B cell (primary cell): ENCODE data around the gene CACNA2D4.

Experiments used
- EZH2 ChIP-seq: IDR thresholded peaks from 2 replicates; pipeline ENCODE4 v1.6.1; 2012; ENCODE audit warnings: borderline replicate concordance, low read depth, mild to moderate bottlenecking, moderate library complexity, low read length; ENCODE audit not compliant: insufficient read depth, poor library complexity, severe bottlenecking
- TF ChIP-seq, protein P1 (sequence below): fragments of 200-600 bp; IDR thresholded peaks from one replicate; pipeline ENCODE4 v1.8.0; 2022; ENCODE audit warnings: antibody characterized with exemption, mild to moderate bottlenecking

DNA sequence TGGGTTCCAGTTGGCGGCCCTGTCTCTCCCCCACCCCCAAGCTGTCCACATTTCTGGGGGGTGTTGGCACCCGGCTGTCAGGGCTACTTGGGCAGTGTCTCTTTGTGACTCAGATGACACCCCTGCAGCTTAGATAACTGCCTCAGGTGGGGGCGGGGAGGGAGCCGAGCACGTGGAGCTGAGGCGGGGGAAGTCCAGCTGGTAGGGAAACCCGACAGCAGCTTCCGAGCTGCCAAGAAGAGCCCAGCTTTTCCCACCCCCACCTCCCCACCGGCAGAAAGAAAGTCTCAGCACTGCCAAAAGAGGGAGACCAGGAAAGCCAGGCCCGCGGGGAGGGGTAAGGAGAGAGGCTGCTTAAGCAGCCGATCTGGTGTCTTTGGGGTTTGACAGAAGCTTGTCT, 96.6 kb downstream of the CACNA2D4 start:
- TF ChIP-seq EZH2, result no peak
- TF ChIP-seq, protein P1, sequence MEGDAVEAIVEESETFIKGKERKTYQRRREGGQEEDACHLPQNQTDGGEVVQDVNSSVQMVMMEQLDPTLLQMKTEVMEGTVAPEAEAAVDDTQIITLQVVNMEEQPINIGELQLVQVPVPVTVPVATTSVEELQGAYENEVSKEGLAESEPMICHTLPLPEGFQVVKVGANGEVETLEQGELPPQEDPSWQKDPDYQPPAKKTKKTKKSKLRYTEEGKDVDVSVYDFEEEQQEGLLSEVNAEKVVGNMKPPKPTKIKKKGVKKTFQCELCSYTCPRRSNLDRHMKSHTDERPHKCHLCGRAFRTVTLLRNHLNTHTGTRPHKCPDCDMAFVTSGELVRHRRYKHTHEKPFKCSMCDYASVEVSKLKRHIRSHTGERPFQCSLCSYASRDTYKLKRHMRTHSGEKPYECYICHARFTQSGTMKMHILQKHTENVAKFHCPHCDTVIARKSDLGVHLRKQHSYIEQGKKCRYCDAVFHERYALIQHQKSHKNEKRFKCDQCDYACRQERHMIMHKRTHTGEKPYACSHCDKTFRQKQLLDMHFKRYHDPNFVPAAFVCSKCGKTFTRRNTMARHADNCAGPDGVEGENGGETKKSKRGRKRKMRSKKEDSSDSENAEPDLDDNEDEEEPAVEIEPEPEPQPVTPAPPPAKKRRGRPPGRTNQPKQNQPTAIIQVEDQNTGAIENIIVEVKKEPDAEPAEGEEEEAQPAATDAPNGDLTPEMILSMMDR, result no peak
